ENCODE data around the gene CA10. TPM values are rescaled to one million over a fixed set of nuclear protein-coding genes. Genes with fewer than 3 reads are reported as not detected.

The CA10 gene
- total and polyA plus RNA-seq, 9 of the 15 experiments (the other 6 are each of a cell fraction or from before 2014, with no cell fraction given): not detected

- TF ChIP-seq ZBTB40 (IDR thresholded peaks at IDR 0.05): no peak
- TF ChIP-seq ZBTB40 (CRISPR knock-in tag; IDR thresholded peaks at IDR 0.05): no peak
- TF ChIP-seq FOXP1 (CRISPR knock-in tag; IDR thresholded peaks at IDR 0.05): no peak
- no peak for TF ChIP-seq ZNF644 (tag; IDR thresholded peaks at IDR 0.05; ENCODE audit: low read depth)
Measured at GRCh38 chr17:51948128-51948527, 210.4 kb downstream of the CA10 start (continued).

All from K562 (cell line).